CD4-positive, alpha-beta T cell treated with Interleukin-10 for 1 hour (primary cell): ENCODE measurements around the gene KCTD1.

Experiments
- DNase-seq: peaks from one replicate; pipeline ENCODE4 v3.0.0-alpha.2; 2020

Gene KCTD1

DNA sequence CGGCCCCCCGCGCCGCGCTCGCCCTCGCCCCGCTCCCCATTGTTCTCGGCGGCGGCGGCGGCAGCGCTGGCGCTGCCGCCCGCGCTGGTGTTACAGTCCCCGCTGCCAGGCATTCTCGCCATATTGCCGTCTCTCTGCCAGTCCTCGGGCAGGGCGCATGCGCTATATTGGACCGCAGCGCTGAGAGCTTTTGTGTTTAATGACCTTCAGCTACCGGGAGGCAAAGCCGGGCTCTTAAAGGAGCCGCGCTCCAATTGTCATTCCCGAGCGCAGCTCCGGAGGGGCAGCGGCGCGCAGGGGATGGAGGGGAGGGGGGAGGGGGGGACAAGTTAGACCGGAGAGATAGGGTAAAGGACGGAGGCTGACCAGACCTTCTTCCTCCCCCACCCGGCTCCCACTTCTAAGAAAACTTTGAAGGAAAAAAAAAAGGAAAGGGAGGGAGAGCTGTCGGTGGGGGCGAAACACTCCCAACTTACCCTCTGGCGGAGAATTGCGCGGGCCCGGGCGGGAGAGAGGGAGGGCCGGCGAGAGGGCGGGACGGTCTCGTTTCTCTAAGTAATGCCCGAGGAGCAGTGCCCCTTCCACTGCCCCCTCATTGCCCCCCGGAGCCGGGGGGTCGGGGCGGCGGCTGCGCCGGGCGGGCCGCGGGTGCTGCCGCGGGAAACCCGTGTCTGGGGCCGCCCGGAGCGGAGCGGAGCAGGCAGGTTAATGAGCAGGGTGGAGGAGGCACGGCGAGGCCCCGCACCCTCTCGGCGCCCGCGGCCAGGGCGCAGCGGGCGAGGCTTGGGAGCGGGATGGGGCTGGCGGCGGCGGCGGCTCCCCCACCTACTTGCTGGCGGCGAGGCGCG is at the start of gene KCTD1:
Gene KCTD1, minus strand, starts transcription at position 139 of the 848 bp plus-strand sequence. Its CDS starts 17 bp downstream, at position 122.
- DNase-seq = peak; percentile 75

DNA sequence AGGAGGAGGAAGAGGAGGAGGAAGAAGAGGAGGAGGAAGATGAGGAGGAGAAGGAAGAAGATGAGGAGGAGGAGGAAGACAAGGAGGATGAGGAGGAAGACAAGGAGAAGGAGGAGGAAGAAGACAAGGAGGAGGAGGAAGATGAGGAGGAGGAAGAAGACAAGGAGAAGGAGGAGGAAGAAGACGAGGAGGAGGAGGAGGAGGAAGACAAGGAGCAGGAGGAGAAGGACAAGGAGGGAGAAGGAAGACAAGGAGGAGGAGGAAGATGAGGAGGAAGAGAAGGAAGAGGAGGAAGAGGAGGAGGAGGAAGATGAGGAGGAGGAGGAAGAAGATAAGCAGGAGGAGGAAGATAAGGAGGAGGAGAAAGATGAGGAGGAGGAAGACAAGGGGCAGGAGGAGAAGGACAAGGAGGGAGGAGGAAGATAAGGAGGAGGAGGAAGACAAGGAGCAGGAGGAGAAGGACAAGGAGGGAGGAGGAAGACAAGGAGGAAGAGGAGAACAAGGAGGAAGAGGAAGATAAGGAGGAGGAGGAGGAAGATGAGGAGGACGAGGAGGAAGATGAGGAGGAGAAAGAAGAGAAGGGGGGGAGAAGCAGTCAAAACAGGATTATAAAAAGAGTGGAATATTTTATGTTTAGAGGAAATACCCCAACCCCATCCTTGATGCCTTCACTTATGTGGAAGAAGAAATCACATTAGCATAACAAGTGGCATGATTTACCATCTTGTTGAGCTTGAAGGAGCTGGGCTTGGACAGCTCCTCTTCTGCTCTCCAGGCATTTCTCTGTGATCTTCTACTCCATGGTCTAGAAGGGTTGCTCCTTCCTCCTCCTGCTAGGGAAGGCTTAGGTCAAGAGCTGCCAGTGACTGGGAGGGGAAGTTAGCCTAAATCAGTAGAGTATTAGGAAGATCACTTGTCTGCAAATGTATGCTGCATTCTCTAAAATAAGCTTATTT is 45.3 kb upstream of the KCTD1 start:
- DNase-seq = no peak

DNA sequence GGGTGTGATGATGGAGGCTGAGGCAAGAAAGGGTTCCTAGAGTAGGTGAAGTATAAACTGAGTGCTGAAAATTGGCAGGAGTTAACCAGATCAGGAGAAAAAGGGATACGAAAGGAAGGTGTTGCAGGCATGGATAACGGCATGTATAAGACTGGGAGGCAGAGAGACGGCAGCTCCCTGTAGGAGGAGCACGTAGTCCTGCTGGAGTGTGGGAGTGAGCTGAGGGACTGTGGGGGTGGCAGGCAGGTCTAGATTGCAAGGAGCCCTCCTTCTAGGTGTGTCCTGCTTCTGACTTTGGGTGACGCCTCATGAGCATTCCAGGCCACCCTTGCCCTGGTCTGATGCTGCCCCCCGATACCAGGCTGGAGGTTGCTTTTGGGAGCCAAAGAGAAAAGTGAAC is 36.4 kb upstream of the KCTD1 start:
- DNase-seq = no peak

DNA sequence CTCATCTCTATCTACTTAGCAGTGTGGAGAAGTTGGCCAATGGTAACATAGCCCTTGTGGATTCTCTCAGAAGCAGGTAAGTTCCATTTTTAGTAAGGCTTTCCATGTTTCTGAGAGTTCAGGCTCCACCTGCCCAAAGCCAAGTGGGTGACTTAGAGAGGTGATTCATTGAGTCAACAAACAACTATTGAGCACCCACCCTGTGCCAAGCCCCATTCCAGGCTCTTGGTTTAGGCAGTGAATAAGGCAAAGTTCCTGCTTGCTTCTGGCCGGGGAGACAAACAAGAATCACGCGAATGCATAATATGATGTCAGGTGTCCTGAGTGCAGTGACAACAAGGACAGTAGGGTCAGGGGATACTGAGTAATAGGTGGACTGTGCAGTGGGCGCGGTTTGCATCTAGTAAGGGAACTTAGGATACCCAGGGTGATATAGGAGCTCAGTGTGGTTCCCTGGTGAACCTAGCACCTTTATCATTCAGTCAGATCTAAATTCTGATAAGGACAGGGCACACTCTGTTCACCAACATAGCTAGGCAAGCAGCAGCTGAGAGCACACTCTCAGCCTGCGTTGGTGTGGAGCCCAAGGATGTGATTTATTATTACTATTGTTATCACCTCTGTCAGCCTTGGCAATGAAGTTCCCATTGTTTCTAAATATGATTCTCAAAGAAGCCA is 31.7 kb upstream of the KCTD1 start:
- DNase-seq = no peak

DNA sequence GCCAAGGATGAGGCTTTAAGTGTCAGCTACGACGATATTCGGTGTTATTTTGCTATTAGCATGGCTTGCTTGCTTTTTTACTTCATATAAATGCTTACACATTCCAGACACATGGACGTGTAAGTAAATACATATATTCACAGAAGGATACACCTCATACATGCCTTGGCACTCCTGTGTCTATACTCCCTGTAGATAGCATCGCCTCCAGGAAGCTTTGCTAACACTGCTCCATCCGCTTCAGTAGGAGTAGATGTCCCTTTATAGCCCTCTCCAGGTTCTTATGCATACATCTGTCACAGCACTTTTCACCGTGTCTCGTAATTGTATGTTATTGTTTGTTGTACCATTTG is 27.5 kb upstream of the KCTD1 start:
- DNase-seq = no peak

DNA sequence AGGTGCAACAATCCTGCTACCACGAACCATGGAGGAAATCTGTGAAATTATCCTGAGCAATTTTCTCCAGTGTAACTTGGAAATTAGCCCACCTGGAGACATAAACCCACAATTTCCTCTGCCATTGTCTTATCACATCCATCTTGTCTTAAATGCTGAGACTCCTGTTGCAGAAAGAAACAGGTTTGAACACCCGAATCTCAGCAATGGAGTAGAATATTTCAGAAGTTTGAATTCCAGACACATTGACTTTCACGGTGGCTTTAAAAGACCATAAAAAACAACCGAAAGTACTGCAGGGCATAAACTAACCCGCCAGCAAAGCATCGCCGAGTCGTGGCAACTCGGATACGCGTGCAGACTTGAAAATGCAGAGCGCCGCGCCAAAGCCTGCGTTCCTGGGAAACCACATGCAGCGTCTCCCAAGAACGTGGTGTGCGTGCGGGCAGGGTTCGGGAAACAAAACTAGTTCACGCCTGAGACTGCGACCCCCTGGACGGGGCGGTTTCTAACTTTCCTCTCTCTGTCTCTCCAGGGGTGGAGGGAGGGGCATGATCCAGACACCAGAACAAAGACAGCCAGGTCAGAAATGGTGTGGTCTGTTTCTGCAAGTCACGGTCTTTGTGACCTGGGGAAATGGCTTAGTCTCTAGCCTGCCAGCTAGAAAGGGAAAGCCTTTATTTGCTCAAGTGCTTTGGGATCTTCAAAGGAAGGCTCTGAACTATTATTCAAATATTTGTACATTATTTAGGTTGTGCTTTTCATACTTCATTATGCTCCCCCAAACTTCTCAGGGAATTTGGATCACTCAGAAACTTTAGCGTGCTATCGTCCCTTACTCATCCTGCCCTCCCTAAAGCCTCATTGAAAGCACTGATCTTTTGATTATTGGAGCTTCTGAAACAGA is 26.9 kb upstream of the KCTD1 start:
- no peak for DNase-seq

DNA sequence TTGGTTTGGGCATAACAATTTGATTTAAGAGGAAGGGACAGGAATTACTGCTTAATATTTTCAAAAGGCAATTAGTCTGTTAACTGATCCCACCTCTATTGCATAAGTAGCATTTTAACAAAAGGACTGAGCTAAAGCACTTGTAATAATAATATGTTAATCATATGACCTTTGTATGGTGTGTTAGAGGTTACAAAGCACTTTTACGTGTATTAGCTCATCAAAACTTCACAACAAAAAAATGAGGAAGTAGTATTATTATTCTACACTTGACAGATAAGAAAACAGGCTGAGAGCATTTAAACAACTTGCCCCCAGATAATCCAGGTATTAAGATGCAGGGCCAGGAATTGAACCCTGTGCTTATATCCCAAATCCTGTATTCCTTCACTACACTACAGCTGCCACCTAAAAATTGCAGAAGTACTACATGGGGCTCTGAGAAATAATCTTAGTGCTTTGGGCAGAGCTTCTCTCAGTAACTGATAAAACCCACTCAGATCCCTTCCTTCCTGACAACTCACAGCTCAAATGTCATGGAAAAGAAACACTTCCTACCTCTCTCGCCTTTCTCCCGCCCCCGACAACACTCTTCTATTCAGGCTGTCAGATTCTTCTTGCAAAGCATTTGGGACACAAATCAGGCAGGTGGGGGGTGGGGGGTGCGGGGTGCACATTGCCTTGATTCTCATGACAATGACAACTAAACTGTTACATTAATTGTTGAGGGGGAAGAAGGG is 20.7 kb upstream of the KCTD1 start:
- no peak for DNase-seq

DNA sequence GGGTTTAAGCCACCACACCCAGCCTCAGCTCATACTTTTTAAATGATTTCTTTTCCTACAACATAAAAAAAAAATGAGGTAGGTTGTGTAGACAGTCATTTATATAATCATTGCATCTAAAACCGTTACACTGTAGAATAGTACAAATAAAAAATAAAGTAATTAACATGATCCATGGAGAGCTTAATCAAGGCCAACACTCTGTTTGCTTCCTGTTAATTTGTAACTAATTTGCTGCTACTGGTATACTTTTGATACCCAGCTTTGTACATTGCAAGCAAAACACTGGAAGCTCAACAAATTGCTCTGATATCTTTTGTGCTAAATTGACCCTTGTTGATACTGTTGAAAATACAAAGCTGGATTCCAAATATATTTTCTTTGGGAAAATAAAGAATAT is 20.2 kb upstream of the KCTD1 start:
- DNase-seq = no peak

DNA sequence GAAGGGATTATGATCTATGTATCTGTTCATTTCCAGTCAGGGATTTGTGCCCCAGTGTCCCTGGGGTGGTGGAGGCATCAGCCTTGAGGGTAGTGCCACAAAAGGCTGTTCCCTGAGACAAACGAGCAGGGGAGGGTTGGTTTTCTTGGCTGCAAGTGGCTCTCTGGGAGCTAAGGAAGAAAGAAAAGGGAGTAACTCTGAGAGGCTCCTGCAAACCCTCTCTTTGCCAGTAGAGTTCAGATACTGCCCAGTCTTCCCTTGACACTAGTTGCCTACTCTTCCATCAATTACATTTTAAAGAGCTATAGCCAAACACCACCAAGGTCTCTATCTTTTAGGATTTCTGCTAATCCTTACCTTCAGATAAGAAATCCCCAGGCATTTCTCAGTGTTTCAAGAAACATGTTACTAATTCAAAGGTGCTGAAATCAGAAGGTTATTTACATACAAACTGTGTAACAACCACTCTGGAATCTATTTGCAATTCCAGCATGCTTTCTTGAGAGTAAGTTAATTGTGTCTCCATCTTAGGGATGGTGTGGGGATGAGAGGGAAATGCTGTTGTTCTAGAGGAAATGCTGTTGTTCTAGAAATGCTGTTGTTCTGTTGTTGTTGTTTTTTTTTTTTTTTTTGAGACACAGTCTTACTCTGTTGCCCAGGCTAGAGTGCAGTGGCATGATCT is 18.7 kb upstream of the KCTD1 start:
- no peak for DNase-seq

DNA sequence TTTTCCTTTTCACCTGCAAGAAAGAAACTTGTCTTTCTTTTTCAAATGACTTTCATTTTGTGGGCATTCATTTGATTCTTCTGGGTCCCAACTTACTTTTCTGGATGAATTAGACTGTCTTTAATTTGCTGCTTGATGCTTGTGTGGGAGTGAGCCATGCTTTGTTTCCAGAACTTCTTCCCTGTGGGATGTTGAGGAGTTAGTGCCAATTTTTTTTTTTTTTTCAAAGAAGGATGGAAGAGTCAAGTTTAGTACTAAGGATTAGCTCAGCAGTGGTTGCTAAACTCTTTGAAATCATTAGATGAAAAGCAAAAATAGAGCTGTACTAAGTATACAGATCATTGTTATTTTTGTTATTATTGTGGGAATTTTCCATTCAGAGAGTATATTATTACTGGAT is 17.2 kb upstream of the KCTD1 start:
- DNase-seq = no peak

DNA sequence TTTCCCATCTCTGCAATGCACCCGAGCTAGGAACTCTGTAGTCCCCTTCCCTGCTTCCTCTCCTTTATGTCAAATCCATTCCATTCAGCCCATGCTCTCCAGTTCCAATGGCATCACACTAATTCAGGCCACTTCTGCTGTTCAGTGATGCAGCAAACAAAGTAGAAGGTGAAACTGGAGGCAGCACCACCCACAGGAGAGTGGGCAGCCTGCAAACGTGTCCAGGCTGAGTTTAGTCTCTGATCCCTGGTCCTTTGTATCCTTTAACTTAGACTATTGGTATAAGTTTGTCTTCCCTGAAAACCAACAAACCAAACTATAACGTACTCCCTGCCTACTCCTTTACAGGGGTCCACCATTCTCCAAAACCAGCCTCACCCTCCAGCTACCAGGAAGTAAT is 14.7 kb upstream of the KCTD1 start:
- DNase-seq = no peak

DNA sequence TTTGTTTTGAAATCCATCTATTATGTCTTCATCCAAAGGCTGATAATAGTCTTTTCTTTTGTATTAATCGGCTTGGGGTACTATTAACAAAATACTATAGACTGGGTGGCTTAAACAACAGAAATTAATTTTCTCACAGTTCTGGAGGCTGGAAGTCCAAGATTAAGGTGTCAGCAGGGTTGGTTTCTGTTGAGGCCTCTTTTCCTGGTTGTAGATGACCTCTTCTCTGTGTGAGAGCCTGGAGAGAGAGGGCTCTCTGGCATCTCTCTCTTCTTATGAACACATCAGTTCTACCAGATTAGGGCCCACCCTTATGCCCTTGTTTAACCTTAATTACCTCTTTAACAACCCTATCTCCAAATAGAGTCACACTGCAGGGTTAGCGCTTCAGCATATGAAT is 14.2 kb upstream of the KCTD1 start:
- DNase-seq = no peak

DNA sequence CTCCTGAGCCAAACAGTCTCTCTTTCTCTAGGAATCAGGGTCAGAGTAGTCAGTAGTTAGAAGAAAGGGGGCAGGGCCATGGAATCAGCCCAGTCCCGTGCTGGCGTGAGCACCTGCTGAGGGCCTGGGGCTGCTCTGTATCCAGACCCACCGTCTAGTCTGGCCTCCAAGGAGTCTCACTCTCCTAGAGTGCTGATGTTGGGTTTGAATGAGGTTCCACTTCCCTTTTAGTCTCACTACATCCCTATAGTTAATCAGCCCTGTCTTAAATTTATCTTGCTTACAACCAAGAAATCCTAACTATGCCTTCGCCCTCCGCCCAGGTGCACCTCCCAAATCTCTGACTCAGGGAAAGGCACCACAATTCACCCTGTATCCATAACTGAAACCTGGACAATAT is 13.4 kb upstream of the KCTD1 start:
- DNase-seq = no peak

DNA sequence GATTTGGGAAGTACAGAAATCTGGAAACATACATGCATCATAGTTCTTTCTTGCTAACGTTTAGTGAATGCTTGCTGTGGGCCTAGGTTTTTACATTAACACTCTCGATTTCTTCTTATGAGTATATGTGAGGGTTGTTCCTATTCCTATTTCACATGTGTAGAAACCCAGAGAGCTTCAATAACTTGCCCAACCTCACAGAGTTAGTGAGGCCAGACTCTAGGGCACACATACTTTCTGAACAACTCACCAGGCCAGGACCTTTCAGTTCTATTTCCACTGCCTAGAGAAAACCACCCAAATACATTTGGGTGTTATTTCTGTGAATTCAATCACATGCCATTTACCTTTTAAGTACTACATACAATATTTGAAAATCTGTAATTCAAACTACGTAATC is 8.2 kb upstream of the KCTD1 start:
- no peak for DNase-seq

DNA sequence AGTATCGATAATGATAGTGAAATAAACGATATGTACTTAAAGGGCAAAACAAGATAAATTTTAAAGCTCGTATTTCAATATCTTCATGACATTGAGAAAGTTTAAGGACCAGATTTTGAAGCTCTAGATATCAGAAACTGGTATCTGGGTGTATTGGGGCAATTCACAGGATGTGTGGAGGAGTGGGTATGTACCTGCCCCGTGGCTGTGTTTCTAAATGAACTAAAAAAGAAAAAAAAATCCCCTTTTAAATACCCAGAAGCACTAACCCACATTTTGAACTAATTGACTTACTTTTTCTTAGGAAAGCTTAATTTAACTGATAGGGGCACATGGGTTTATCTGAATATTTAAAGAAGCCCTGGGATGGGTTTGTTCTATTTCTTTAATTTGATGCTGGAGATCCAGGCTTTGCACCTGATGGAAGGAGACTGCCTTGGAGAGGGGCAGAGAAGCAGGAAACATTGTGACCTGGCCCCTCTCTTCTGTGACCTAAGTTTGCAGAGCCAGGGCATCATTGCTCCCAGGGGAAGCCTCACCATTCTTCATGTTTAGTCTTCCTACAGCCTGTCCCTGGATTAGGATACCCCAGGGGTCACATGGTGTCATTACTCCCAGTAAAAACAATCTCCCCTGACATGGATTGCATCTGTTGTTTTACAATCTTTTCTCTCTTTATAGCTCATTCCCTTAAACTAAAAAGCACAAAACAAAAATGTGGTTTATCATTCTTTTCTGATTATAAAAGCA is 7.6 kb upstream of the KCTD1 start:
- no peak for DNase-seq

DNA sequence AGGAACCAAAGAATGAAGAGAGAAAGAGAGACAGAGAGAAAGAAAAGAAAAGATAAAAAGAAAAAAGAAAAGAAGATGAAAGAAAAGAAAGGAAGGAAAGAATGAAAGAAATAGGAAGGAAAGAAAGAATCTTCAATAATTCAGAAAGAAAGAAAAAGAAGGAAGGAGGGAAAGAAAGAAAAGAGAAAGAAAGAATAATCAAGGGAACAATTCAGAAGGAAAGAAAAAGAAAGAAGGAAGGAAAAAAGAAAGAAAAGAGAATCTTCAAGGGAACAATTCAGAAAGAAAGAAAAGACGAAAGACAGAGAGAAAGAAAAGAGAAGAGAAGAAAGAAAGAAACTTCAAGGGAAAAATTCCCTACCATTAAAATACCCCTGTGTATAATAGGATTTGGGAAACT is 5.6 kb upstream of the KCTD1 start:
- DNase-seq = no peak

DNA sequence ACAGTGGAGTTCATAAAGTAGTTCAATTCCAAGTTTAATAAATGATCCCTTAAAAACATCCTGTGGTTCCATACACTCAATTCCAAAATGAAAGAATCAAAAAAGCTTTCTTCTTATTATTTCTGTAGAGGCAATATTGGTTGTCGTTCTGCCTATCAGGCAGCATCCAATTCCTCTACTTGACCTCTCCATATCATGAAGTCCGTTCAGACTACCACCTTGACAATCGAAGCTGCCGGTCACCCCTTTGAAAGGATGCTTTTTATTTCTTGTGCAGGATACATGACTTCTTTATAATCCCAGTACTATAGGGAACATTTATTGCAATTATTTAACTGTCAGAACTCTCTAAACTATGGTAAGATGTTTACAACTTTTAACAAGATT is 3.3 kb upstream of the KCTD1 start:
- no peak for DNase-seq

DNA sequence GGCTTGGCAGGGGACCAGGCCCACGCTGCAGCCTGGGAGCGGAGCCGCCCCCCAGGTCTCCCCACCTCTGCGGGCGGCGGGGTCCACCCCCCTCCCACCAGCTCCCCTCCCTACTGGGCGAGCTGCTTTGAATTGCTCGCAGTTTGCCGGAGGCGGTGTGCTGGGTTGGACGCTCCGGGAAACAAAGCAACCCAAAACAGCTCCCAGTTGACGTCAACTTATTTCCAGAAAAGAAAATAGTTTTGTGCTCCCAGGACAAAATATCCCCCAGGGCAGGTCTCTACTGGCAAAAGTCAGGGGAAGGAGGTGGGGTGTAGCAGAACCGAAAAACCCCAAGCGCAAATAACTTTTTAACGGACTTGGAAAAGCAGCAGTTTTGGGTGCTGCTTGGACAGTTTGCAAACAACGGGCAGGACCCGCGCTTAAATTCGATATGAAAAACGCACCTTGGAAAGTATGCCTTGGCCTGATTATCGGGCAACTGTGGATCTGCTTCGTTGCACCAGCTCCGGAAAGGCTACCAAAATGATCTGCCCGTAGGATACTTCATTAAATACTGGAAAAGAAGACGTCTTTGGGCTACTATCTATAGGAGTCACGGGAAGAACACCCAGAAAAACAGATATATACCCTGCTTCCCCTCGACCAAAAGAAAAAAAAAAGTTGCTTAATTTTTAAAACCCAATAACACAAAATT is 2.8 kb upstream of the KCTD1 start:
- DNase-seq = no peak

DNA sequence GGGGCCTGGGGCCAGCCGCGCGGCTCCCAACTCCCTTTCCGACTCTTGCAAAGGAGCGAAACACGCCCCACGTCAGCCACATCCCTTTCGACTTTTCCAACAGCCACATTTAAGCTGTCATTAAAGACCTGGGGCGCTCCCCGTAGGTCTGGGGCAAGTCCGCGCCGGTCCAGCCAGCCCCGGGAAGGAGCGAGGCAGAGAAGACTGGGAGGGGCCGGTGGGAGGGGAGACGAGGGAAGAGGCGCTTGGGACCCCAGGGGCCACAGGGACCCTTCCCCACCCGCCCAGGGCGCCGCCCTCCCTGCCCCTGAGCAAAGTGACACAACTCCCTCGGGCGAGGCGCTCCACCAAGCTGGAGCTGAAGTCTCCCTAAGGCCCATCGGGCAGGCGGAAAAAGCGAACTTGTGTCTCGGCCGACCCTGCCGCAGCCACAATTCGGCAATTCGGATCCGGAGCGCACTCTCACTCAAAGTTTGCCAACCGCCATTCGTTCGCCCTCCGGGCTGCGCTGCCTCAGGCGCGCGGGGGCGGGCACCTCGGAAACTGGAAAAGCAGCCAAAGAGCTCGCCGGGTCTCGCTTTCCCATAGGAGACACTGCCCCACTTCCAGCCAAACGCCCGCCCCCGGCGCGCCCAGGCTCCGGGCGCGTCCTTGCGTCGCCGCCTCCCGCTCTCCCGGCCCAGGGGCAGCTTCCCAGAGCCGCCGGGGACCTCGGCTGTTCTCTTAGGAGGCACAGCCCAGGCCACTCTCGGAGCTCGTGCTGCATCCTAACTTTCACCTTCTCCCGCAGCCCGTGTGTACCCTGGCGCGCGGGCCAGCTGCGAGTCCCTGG is 1.1 kb upstream of the KCTD1 start:
- DNase-seq = no peak
